ENCODE data around the gene ARID1B.

- TF ChIP-seq, protein P1, sequence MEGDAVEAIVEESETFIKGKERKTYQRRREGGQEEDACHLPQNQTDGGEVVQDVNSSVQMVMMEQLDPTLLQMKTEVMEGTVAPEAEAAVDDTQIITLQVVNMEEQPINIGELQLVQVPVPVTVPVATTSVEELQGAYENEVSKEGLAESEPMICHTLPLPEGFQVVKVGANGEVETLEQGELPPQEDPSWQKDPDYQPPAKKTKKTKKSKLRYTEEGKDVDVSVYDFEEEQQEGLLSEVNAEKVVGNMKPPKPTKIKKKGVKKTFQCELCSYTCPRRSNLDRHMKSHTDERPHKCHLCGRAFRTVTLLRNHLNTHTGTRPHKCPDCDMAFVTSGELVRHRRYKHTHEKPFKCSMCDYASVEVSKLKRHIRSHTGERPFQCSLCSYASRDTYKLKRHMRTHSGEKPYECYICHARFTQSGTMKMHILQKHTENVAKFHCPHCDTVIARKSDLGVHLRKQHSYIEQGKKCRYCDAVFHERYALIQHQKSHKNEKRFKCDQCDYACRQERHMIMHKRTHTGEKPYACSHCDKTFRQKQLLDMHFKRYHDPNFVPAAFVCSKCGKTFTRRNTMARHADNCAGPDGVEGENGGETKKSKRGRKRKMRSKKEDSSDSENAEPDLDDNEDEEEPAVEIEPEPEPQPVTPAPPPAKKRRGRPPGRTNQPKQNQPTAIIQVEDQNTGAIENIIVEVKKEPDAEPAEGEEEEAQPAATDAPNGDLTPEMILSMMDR (IDR thresholded peaks at IDR 0.05), result no peak
- no peak for TF ChIP-seq POLR2A (IDR thresholded peaks at IDR 0.05)
- no peak for TF ChIP-seq POLR2AphosphoS5 (IDR thresholded peaks at IDR 0.05)
These were observed 175.9 kb downstream of the ARID1B start for GRCh38 chr6:156953127-156953478.

All from prostate gland (tissue), 2 donors.